OCI-LY1 (cell line): ENCODE data around the gene ELAVL1.

Source experiments
- CTCF ChIP-seq: fragments of 200-600 bp; sonication (generic), shearing (Covaris generic); IDR thresholded peaks from 2 replicates; pipeline ENCODE4 v1.5.1; 2017; ENCODE audit warnings: mild to moderate bottlenecking, antibody characterized with exemption, low read length, moderate library complexity, mixed read lengths
- EZH2 ChIP-seq: fragments of 200-600 bp; sonication (generic), shearing (Covaris generic); IDR thresholded peaks from 2 replicates; pipeline ENCODE4 v1.8.0; 2017; ENCODE audit warnings: borderline replicate concordance, mixed run types, mild to moderate bottlenecking, antibody characterized with exemption, low read length, moderate library complexity, mixed read lengths

- TF ChIP-seq CTCF (no peak), EZH2 (no peak)
Observed at GRCh38 chr19:7942981-7943443, 62.4 kb downstream of the ELAVL1 start.
